Measurements from ENCODE around the gene DTX3.

DNA sequence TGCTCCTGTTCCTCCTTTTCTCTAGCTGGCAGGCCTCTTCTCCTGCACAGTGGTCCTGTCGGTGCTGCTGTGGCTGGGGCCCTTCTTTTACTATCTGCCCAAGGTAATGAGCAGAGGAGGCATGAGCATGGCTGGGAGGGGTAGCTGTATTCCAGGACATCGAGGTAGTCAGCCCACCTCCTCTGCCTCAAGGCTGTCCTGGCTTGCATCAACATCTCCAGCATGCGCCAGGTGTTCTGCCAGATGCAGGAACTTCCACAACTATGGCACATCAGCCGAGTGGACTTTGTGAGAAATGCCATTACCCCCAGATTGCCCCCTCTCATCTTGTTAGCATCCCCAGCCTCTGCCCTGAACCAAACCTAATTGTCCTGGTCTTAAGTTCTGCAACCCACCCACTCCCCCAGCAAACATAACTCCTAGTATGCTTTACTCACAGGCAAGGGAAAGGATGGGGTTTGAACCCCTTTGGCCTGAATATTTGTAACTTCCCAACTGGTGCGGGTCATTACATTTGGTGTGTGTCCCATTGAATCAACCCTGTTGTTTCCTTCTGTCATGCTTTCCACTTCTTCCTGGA is 19.3 kb downstream of the DTX3 start:
- no peak for TF ChIP-seq EZH2 (IDR thresholded peaks at IDR 0.05; ENCODE audit: low read length, unreplicated experiment)
- TF ChIP-seq, protein P1, sequence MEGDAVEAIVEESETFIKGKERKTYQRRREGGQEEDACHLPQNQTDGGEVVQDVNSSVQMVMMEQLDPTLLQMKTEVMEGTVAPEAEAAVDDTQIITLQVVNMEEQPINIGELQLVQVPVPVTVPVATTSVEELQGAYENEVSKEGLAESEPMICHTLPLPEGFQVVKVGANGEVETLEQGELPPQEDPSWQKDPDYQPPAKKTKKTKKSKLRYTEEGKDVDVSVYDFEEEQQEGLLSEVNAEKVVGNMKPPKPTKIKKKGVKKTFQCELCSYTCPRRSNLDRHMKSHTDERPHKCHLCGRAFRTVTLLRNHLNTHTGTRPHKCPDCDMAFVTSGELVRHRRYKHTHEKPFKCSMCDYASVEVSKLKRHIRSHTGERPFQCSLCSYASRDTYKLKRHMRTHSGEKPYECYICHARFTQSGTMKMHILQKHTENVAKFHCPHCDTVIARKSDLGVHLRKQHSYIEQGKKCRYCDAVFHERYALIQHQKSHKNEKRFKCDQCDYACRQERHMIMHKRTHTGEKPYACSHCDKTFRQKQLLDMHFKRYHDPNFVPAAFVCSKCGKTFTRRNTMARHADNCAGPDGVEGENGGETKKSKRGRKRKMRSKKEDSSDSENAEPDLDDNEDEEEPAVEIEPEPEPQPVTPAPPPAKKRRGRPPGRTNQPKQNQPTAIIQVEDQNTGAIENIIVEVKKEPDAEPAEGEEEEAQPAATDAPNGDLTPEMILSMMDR (conservative IDR thresholded peaks at IDR 0.05; ENCODE audit: low read depth, low read length), result no peak
- TF ChIP-seq EZH2phosphoT487 (IDR thresholded peaks at IDR 0.05; ENCODE audit: borderline replicate concordance, low read length), result no peak
